GM12801 (cell line): ENCODE data around the gene PTPRQ.

Experiments used
- TF ChIP-seq, protein P1 (sequence below): IDR thresholded peaks from one replicate; pipeline ENCODE4 v1.5.1; 2011; ENCODE audit warnings: control low read depth; ENCODE audit not compliant: insufficient read length; ENCODE audit errors: extremely low read depth

Gene PTPRQ

DNA sequence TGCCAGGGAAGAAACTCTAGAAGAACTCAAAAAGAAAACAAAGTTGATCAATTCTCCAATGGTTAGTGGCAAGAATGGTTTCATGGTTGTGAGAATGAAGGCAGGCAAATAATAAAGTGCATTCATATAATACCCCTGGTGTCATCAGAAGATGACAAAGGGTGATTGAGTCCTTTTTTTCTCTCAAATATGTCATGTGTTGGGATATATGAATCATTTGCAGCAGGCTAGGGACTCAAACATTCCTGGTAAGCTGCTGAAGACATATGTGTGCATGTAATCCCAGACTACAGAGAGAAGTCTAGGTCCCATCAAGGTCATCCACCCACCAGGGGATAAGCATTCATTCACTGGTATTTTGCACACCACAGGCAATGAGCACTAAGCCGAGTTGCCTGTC lies 181.0 kb downstream of the PTPRQ start:
- TF ChIP-seq, protein P1, sequence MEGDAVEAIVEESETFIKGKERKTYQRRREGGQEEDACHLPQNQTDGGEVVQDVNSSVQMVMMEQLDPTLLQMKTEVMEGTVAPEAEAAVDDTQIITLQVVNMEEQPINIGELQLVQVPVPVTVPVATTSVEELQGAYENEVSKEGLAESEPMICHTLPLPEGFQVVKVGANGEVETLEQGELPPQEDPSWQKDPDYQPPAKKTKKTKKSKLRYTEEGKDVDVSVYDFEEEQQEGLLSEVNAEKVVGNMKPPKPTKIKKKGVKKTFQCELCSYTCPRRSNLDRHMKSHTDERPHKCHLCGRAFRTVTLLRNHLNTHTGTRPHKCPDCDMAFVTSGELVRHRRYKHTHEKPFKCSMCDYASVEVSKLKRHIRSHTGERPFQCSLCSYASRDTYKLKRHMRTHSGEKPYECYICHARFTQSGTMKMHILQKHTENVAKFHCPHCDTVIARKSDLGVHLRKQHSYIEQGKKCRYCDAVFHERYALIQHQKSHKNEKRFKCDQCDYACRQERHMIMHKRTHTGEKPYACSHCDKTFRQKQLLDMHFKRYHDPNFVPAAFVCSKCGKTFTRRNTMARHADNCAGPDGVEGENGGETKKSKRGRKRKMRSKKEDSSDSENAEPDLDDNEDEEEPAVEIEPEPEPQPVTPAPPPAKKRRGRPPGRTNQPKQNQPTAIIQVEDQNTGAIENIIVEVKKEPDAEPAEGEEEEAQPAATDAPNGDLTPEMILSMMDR, result no peak

GRCh38 chr12:80625901-80626300 lies 181.9 kb downstream of the PTPRQ start:
- TF ChIP-seq, protein P1, result no peak

DNA sequence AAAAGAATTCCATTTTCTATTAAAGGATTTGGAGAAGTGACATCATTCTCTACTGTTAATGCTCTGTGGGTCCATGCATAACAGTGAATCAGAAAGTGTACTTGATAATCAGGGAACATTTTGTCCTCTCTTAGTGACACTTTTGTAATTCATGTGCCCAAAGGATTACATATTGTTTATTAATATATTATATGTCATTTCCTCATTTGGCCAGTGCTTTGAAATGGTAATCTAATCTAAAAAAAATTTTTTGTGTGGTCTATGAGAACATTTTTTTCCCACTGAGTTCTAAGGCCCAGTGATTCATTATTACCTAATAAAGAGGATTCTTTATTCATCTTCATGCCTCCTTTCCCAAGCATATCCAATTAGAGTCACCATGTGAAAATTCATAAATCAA lies 183.7 kb downstream of the PTPRQ start:
- TF ChIP-seq, protein P1, result no peak

GRCh38 chr12:80632835-80633234 lies 188.8 kb downstream of the PTPRQ start:
- TF ChIP-seq, protein P1, result no peak

- TF ChIP-seq, protein P1, result no peak
These were observed 190.9 kb downstream of the PTPRQ start for GRCh38 chr12:80634903-80635302.

GRCh38 chr12:80636832-80637231 lies 192.8 kb downstream of the PTPRQ start:
- TF ChIP-seq, protein P1, result no peak

- TF ChIP-seq, protein P1, result no peak
These were observed 197.9 kb downstream of the PTPRQ start for GRCh38 chr12:80641936-80642335.

GRCh38 chr12:80643961-80644360 lies 199.9 kb downstream of the PTPRQ start:
- TF ChIP-seq, protein P1, result no peak
